OCI-LY3 (cell line): ENCODE results near the gene C16orf89.

Experiments
- EZH2phosphoT487 ChIP-seq: fragments of 200-600 bp; shearing (Covaris generic); IDR thresholded peaks from 2 replicates; pipeline ENCODE4 v1.6.1; 2018; ENCODE audit warnings: antibody characterized with exemption, mixed run types, low read depth
- TF ChIP-seq, protein P1 (sequence below): fragments of 200-600, 300-600 bp; sonication (generic); IDR thresholded peaks from 2 replicates; pipeline ENCODE4 v1.5.1; 2014; ENCODE audit warnings: antibody characterized with exemption, low read length, low read depth

DNA sequence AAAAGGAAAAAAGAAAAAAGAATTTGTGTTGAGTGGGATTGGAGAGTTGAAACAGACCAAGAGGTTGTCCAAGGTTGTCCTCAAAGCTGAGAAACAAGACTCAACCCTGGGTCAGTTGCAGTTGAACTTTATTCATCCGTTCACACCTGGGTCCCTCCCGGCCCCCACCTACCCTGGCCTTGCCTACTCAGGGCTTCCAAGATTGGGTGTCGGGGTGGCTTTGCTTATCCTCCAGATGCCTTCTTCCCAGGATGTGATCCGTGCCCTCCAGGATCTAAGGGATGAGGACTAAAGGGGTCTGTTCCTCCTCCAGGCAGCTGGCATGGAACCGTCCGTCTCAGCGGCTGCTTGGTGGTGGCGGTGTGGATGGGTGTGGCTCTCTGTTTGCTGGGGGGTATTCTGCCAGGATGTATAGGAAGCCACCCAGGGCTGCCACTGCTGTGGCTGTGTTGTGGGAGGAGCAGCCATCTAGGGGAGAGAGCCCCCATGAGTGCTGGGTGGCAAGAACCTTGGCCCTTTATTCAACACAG lies 21.7 kb downstream of the C16orf89 start:
- TF ChIP-seq, protein P1, sequence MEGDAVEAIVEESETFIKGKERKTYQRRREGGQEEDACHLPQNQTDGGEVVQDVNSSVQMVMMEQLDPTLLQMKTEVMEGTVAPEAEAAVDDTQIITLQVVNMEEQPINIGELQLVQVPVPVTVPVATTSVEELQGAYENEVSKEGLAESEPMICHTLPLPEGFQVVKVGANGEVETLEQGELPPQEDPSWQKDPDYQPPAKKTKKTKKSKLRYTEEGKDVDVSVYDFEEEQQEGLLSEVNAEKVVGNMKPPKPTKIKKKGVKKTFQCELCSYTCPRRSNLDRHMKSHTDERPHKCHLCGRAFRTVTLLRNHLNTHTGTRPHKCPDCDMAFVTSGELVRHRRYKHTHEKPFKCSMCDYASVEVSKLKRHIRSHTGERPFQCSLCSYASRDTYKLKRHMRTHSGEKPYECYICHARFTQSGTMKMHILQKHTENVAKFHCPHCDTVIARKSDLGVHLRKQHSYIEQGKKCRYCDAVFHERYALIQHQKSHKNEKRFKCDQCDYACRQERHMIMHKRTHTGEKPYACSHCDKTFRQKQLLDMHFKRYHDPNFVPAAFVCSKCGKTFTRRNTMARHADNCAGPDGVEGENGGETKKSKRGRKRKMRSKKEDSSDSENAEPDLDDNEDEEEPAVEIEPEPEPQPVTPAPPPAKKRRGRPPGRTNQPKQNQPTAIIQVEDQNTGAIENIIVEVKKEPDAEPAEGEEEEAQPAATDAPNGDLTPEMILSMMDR = no peak
- TF ChIP-seq EZH2phosphoT487 = no peak
